ENCODE results near the gene MYH9.
A peak's percentile ranks its signal among the peaks of the same experiment; 100 is the strongest.
"Not testable (repeated sequence)": the region's sequence is repeated elsewhere in the genome, so short reads cannot be mapped to it uniquely, and the experiment has no call there.

The MYH9 gene

DNA sequence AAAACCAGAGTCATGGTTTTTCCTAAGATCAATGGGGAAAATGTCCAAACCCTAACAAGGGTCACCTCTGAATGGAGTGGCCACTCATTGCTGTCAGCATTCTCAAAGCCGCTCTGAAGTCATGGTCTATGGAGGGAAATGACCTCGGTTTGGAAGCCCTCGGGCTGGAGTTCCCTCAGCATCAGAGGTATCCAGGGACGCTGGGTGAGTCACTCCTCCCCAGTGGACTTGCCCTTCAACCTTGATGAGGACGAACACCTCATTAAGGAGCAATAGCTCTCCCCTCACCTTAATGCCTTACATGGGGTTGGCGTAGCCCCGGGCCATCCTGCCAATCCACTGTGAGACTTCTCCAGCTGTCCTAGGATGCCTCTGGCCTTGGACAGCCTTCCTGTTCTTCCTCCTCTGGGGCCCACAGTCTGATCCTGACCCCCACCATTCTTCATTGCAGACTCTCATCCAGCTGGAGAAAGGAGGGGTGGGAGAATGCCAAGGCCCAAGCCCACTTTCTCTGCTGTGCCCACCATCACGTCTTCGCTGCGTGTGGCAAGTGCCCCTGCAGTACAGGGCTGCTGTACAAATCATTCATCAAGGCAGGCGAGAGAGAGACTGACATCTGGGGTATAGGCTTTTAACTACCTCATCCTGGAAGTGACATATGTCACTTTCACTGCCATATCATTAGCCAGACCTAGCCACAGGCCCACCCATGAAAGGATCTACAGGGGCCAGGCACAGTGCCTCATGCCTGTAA, 25.4 kb upstream of the MYH9 start:
- no peak for DNase-seq

DNA sequence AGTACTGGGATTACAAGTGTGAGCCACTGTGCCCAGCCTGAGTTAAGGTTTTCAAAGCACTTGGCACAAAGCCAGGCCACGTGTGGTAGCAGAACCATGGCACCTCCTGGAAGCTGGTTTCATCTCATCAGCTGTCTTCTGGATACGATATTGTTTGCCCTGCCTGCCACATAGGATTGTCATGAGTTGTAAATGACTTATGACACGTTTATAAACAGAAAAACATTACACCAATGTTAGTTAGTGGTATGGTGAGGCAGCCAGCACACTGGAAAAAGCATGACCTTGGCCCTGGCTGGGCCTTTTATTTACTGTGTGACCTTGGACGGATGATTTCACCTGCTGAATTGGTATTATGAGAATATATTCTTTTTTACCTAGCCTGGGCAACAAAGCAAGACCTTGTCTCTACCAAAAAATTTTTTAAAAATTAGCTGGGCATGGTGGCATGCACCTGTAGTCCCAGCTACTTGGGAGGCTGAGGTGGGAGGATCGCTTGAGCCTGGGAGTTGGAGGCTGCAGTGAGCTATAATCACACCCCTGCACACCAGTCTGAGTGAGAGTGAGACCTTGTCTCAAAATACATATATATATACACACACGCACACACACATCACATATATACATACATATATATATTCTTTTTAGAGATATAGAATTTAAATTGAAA, 24.0 kb upstream of the MYH9 start:
- DNase-seq: no peak

DNA sequence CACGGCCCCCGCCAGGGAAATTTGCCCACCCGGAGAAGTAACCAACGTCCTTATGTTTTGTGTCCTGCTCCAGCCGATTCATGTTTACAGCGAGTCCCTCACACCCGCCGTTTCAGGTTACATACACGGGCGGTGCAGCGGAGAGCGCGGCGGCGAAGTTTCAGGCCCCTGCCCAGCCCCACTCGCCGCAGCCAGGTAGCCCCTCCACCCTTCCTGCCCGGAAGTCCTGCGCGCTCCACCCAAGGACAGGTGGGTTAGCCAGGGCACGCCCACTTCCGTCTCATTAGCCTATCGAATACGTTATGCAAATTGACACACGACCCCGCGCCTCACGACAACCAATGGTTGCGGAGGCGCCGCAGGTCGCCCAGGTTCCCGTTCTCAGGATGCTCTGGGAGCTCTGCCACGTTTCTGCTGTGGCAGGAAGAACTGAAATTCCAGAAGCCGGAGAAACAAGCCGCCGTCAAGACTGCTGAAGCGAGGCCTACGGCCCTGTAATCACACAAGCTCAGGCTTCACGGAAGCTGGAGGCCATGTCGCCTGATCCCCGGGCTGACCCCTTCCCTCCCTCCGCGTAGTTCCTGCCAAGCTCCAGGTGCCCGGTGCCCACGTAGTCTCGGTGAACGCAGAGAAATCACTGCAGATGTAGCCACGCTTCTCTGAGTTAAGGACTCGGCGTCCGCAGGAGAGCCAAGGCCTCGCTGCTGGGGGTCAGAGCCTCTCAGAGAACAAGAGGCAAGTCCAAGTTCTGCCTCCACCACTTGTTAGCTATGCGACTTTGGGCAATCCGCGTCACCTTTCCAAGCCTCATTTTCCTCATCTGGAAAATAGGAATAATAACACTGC, 22.4 kb upstream of the MYH9 start:
- peak; percentile 100 for DNase-seq

DNA sequence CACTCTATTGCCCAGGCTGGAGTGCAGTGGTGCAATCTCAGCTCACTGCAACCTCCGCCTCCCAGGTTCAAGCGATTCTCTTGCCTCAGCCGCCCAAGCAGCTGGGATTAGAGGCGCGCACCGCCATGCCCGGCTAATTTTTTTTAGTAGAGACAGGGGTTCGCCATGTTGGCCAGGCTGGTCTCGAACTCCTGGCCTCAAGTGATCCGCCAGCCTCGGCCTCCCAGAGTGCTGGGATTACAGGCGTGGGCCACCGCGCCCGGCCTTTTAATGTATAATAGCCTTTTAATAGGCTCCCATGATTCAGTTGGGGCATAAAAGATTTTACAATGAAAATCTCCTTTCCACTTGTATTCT, 21.8 kb upstream of the MYH9 start:
- not testable (repeated sequence) for DNase-seq

DNA sequence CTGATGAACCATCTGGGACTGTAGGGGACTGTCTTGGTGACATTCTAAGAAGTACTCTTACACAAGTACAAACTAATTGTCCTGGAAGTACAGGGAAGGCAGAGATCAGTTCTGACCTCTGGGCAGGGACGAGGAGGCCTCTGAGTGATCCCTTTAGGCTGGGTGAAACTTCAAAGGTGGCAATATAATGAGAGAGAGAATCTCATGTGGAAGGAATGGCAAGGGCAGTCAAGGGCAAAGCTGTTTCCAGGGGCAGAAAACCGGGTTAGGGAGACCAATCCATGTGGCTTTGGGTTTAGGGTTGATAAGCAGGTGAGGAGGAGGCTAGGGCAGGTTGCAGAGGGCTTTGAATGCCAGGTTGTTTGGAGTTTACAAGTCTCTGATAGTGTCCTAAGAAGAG, 21.3 kb upstream of the MYH9 start:
- DNase-seq: no peak

DNA sequence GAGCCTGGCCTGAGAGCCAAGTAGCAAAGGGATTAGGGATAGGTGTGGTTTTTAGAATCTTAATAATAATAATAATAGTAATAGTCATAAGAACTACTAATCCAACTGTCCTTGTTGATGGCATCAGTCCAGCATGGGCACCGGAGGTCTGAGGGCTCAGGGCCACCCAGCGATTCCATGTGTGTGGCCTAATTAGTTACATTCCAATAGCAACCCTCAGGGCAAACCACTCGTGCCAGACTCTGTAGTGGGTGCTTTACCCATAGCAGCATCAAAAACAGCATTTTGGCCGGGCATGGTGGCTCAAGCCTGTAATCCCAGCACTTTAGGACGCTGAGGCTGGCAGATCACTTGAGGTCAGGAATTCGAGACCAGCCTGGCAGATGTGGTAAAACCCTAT, 19.0 kb upstream of the MYH9 start:
- DNase-seq: no peak

DNA sequence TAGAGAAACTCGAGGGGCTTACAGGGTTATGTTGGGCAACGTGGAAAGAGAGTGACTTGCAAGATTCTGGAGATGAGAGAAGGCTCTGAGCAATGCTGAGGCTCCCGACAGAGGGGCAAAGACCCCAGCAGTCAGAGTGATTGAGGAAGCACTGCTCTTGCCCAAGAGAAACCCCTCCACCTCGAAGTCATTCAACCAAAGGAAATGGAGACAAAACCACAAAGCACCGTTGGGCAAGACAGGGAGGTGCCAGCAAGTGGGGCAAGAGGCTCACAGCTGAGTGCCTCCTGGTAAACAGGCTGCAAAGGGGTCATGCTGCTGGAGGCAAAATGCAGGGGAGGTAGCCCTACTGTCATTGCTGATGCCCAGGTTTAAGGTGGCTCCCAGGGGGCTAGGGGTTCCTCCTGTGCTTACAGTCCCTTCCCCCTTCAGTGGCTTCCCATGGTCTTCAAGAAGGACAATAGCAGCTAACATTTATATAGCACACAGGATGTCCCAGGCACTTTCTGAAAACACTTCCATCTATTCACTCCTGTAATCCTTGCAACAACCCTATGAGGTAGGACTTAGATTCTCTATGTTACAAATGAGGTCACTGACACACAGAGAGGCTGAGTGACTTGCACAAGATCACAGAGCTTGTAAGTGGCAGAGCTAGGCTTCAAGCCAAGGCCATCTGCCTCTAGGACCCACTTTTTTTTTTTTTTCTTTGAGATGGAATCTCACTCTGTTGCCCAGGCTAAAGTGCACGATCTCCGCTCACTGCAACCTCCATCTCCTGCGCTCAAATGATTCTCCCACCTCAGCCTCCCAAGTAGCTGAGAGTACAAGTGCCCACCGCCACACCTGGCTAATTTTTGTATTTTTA, 18.1 kb upstream of the MYH9 start:
- no peak for DNase-seq

DNA sequence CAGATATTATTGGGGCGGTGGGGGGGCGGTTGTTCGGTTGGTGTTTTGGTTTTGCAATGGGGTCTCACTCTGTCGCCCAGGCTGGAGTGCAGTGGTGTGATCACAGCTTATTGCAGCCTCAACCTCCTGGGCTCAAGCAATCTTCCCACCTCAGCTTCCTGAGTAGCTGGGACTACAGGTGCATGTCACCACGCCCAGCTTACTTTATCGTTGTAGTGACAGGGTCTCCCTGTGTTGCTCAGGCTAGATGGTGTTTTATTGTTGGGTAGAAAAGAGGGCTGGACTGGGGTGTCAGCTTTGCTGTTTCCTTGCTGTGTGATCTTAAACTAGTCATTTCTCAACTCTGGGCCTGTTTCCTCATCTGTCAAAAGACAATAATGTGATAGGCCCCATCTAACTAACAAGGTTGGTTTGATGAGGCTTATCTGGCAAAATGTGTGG, 17.5 kb upstream of the MYH9 start:
- DNase-seq: no peak

DNA sequence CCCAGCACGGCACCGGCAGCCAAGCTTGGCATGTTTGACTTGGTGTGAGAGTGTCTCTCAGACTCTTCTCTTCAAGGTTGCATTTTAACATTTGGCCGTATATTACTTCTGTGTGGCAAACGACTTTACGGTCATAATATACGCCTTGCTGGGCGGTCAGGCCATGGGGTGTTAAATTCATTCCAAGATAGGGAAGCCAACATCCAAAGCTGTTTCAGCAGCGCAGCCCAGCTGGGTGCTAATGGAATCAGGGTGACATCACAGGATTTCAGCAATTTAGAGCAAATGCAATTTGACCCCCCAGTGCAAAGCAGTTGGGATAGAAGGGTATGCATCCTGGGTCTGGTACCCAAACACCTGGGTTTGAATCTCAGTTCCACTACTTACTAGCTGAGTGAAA, 16.7 kb upstream of the MYH9 start:
- no peak for DNase-seq

DNA sequence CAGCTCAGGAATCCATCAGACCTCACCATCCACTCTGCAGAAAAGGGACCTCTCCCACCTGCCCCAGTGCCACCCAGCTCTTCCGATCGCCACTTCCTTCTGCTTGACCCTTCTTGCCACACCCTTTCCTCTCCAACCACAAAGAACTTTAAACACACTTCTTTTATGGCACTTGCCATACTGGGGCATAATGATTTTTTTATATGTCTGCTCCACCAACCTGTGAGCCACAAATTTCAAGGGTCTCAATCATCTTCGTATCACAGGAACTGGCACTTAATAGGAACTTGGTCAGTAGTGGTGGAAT, 11.7 kb upstream of the MYH9 start:
- DNase-seq: no peak

DNA sequence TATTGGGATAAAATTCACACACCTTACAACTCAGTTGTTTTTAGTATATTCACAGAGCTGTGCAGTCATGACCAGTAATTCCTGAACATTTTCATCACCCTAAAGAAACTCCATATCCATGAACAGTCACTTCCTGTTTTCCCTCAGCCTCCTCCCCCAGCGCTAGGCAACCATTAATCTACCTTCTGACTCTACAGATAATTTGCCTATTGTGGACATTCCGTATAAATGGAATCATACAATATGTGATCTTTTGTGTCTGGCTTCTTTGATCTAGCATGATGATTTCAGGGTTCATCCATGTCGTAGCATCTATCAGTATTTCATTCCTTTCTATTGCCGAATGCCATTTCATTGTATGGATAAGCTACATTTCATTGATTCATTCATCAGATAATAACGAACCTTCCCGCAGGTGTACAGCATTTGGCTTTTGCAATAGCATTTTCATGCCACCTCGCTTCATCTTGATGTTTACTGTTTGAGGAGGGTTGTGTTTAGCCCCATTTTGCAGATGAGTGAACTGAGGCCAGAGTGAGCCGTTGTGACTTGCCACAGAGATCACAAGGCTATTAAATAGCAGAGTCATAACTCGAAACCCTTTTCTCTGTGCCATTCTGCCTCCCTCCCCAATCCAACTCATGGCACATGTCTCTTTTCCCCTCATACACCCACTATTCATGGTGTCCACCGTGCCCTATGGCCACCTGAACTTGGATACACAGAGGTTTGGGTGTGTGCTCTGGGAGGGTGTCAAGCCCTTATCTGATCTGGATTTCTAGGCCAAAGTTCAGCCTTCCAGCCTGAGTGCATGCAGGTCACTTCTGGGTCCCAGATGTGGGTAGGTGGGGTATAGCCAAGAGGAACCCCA, 11.1 kb upstream of the MYH9 start:
- no peak for DNase-seq

DNA sequence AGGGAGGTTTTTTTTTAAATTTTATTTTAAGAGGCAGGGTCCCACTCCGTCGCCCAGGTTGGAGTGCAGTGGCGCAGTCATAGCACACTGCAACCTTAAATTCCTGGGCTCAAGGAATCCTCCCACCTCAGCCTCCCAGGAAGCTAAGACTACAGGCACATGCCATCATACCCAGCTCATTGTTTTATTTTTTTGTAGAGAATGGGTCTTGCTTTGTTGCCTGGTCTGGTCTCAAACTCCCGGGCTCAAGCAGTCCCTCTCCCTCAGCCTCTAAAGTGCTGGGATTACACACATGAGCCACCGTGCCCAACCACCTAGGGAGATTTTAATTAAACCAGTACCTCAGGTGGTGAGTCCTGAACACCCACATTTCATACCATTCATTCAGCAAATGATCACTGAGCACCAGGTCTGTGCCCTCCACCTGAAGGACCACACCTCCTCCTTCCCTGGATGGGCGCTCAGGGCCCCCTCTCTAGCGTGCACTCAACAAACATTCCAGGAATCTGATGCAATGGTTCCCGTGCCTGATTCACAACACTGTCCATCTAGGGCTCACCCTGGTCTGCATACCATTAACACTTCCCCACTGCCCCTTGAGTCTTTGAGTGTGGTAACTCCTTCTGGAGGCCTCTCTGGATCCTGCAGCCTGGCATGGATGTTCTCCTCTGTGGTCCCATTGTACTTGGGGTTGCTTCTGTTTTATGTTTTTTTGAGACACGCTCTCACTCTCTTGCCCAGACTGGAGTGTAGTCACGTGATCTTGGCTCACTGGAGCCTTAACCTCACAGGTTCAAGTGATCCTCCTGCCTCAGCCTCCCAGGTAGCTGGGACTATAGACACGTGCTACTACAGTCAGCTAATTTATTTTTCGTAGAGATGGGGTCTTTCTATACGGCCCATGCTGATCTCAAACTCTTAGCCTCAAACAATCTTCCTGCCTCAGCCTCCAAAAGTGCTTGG, 9.6 kb upstream of the MYH9 start:
- DNase-seq: no peak

DNA sequence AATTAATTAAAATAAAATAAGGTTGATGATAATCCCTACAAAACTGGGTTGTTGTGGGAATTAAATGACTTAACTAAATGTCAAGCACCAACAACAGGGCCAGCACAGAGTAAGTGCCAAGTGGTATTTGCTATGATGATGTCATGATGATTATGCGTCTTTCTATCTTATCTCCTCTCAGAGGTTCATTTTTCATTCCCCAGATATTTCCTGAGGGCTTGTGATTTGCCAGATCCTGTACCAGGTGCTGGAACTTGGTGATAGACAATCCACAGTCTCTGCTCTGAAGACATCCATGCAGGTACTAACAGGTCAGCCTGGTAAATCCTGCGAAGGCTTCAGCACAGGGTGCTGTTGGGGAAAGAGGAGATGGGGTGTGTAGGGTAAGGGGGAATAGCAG, 8.1 kb upstream of the MYH9 start:
- no peak for DNase-seq

DNA sequence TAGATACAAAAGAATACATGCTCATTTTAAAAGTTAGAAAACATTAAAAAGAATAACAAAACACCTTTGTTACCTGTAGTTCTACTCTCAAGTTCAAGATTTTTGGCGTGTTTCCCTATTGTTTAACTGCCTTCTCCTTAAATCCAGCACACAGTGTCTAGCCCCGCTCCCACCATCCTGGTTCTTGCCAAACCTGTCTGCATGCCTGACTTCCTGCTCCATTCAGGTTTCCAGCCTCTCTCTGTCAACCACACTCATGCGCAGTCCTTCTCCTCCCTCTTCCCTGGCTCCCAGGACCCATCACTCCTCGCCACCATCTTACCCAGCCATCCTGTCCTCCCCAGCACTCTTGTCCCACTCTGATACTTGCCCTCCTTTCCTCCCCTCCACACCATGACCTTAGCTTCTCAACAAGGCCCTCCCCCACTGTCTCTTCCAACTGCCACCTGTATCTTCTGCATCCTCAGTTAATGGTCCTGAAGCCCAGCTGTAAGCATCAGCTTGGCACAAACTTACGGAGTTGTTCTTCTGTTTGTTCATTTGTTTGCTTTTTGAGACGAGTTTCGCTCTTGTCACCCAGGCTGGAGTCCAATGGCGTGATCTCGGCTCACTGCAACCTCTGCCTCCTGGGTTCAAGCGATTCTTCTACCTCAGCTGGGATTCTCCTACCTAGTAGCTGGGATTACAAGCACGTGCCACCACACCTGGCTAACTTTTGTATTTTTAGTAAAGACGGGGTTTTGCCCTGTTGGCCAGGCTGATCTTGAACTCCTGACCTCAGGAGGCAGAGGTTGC, 7.5 kb upstream of the MYH9 start:
- no peak for DNase-seq

DNA sequence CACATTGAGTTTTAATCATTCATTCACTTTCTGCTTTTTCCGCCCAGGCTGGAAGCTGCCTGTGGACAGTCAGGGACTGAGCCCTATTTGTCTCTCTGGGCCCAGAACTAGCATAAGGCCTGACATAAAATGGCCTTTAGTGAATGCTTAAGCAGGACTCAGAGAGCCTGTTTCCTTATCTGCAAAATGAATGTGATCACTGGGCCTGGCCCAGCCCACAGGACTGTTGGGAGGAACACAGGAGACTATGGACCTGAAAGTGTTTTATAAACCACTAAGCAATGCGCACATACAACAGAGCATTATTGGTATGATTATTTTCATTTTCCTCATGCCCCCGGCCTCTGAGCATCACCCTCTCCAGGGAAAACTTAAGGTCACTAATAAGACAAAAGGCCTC, 3.9 kb upstream of the MYH9 start:
- DNase-seq: no peak

DNA sequence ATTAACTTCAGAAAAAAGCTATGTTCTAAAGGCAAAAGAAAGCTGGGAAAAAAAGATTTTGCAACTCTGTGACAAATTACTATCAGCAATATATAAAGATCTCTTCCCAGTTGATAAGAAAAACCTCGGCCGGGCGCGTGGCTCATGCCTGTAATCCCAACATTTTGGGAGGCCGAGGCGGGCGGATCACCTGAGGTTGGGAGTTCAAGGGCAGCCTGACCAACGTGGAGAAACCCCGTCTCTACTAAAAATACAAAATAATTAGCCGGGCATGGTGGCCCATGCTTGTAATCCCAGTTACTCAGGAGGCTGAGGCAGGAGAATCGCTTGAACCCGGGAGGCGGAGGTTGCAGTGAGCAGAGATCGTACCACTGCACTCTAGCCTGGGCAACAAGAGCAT, 1.4 kb upstream of the MYH9 start:
- DNase-seq: not testable (repeated sequence)

DNA sequence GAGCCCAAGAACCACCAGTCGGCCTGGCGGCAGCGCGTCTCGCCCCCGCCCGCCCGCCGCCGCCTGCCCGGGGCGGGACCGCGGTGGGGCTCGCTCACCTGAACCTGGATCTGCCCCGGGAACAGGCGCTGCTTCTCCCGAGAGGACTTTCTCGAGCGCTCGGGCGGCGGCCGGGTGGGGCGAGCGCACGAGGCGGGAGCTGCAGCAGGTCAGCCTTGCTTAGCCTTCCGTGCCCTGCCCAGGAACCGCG, 133 bp downstream of the MYH9 start:
- DNase-seq: no peak

DNA sequence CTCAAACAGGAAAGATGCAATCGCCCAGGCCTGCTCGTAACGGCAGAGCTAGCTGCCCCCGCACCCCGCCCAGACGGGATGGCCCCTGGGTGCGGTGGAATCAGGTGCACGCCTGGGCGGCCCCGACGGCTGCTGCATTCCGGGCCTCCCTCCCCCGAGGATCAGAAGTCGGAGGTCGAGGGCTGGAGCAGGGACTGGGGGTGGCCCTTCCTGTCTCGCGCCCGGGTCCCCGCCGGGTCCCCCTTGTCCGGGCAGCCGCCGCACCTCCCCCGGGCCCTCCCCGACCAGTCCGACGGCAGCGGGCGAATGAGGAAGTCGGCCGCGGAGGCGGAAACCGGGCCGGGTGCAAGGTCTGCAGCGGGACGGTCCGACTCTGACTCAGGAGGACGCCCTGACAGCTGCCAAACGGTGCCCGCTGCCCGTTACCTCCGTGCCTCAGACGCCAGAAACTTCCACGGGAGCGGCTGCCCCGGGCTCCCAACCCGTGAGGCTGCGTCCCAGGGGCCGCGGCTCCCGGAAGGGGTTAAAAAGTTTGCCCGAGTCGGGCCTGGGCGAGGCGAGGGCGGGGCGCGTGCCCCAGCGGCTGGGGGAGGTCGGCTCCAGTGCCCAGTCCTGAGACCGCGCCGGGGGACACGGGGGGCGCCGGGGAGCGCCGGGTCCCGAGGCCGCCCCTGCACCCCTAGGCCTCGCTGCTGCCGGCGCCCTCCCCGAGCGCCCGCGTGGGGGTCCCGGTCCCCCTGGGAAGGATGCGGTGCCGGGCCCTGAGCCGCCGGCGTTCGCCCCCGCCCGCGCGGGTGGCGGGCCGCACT, 663 bp downstream of the MYH9 start:
- DNase-seq: no peak

DNA sequence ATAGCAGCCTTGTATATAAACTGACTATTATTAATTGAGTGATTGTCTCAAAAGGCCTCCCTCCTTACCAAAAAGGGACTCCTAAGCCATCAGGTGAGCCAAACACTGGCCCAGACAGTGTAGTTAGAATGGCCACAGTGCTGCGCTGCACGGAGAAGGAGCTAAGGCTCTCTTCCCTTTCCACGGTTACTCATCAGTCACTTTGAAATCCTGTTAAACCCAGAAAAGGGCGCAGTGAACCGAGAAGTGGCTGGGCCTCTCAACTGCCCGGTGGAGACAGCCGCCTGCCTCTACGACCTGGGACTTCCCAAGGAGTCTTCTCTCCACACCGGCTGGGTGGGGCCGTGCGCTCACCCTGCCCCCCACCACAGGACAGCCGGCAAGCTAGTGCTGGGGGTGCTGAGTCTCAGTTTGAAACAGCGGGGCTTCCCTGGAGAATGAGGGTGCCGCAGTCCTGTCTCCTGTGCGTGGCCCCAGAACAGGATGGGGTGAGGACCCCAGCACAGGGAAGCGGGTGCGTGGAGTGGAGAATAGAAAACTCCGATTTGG, 1.3 kb downstream of the MYH9 start:
- peak; percentile 39 for DNase-seq
